ENCODE results near the gene BRICD5.

GRCh38 chr16:2163211-2163881 is 47.3 kb downstream of the BRICD5 start:
- TF ChIP-seq POLR2A (IDR thresholded peaks at IDR 0.05; ENCODE audit: low read depth) (no peak), POLR2AphosphoS5 (IDR thresholded peaks at IDR 0.05) (no peak), CTCF (IDR thresholded peaks at IDR 0.05) (no peak), EP300 (IDR thresholded peaks at IDR 0.05) (no peak)
